Activated naive CD4-positive, alpha-beta T cell (primary cell): ENCODE measurements around the gene ULK3.
A peak's percentile ranks its signal among the peaks of the same experiment; 100 is the strongest.

Source experiments
- DNase-seq, 4 experiments: peaks; one replicate each; lab custom pipeline; 2025; lab: John Stamatoyannopoulos, UW

Gene ULK3

DNA sequence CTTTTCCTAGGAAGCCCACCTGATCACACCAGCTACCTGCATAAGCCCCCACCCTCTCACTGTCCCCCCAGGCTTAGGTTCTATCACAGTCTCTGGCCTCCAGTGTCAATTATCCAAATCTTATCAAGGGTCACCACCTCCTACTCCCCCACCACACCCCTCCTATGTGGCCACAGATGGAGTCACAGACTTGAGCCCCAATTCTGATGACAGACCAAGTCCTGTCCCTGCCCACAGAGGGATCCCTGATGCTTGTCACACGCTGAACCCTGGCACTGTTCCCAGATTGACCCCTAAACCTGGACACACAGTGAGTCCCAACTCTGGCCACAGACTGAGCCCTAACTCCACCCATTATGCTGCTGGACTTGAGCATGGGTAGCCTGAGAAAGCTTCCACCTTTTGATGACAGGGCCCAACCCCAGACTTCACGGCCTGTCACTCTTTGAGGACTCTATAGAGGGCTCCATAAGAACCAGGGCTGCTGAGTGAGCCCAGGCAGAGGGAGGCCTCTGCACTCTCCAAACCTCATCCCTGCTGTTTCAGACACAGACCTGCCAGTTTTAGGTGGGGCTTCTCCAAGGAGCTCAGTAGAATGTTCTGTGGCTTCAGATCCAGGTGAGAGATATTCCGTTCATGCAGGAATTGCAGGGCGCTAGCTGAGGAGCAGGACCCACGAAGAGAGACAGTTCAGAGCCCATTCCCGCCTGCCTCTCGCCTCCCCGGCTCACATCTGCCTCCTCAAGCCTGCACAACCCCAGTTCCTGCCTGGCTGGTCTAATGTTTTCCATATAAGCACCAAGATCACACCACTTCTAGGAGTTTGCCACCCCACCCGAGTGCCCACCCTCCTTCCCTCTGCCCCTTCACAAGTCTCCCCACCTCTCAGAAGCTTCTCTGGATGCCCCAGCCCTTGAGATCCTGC is 1.8 kb downstream of the ULK3 start:
- DNase-seq: no peak

GRCh38 chr15:74839526-74840395 is 3.2 kb downstream of the ULK3 start:
- DNase-seq: no peak

- DNase-seq: no peak
Measured at GRCh38 chr15:74838746-74839525, 4.0 kb downstream of the ULK3 start.

GRCh38 chr15:74838137-74838516 is 4.8 kb downstream of the ULK3 start:
- no peak for DNase-seq

GRCh38 chr15:74837482-74838136 is 5.3 kb downstream of the ULK3 start:
- no peak for DNase-seq

- no peak for DNase-seq
Measured at GRCh38 chr15:74836846-74837245, 6.1 kb downstream of the ULK3 start.

DNA sequence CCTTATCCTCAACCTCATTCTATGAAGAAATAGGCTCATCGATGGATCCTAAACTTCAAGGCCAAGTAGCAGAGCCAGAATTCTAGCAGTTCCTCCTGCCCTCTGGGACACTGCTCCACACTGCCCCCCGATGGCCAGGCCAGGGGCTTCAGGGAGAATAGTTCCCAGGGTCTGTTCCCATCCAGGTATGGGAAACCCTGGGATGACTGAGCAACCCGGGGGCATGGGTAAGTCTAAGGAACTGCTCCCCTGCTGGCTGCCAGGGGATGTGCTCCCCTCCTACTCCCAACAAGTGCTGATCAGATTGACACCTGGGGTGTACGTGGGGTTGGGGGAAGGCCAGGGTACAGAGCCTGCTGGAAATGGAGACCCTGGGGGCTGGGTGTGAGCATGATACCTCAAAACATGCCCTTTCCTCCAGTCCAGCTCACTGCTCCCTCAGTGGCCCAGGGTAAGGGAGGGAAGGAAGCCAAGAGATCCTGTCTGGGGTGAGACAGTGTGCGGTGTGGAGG is 7.6 kb downstream of the ULK3 start:
- DNase-seq: peak in 2 of 4 experiments; percentile 16 to 43

DNA sequence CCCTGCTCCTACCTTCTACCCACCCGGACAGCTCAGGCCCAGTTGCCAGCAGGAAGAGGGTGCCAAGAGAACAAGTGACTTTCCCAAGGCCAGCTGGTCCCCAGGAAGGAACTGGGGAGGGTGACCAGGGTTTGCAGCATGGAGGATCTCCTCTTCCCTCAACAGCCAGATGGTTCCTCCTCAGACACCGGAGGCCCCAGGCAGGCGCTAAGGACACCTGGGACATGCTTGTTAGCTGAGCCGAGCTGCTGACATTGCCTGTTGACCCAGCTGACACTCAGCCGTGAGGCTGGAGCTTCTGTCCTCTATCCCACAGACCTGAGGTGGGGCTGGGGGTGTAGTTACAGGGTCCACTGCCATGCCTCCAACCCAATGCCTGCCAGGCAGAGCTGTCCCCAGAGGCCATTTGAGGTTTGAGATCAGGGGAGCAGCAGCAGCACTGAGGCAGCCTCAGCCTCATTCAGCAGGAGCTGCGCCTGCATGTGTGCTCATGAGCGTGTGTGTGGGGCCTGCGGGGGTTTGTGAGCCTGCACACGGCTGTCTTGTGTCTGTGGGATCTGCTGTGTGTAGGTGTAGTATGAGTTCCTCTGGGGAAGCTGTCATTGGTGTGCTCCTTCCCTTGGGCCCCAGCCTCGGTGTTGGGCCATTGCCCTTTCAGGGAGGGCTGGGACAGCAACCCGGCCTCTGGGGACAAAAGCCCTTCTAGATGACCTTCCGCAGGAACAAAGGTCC is 9.4 kb downstream of the ULK3 start:
- DNase-seq: no peak

DNA sequence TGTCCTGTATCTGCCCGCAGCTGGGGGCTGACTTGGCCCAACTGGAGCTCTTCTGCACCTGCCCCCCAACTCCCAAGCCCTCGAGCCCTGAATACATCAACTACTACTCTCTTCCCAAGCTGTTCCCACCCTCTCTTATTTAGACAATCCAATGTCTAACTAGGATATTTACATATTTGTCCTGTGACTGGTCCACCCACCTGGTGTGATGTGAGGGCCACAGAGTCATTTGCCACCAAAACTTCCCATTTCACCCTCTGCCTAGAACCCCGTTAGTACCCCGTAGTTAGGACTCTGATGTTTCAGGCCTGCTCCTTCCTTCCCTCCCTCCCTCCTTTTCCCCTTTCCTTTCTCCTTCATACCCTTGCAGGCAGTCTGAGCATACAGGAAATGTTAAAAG is 10.1 kb downstream of the ULK3 start:
- DNase-seq: no peak

GRCh38 chr15:74831813-74832495 is 11.0 kb downstream of the ULK3 start:
- no peak for DNase-seq

GRCh38 chr15:74830868-74831267 is 12.1 kb downstream of the ULK3 start:
- DNase-seq: no peak

GRCh38 chr15:74829991-74830390 is 13.0 kb downstream of the ULK3 start:
- DNase-seq: no peak

DNA sequence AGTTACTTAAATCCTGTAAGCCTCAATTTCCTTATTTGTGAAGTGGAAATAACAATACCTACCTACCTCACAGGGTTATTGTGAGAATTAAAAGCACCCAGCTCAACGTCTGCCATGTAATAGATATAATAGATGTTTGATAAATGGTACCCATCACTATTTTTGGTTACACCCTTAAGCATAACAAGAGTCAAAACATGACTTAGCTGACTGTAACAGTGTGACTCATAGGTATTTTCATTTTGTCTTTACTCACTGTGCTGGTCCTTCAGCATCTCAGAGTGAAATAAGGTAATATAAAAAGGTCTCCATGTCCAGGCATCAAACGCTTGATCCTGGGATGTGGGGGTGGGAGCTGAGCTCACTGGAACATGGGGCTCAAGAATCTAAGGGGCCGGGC is 13.5 kb downstream of the ULK3 start:
- no peak for DNase-seq

GRCh38 chr15:74828835-74829234 is 14.1 kb downstream of the ULK3 start:
- no peak for DNase-seq

DNA sequence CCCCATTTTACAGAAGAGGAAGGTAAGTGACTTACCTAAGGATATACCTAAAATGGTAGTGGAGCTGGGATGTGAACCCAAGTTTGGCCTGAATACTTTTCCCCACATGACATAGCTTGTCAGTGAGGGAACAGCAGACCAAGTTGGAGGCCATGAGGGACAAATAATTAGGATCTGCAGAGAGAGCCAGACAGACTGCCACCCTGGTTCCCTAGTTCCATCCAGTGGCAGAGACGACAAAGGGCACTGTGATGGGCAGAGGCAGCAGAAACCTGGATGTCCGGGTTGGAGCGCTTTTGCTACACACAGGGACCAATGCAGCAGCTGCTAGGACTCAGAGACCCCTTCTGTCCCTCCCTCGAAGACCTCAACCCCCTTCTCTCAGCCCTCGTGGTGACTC is 15.3 kb downstream of the ULK3 start:
- DNase-seq: no peak

- no peak for DNase-seq
Measured at GRCh38 chr15:74826921-74827320, 16.0 kb downstream of the ULK3 start.

- peak in 2 of 4 experiments; percentile 26 to 52 for DNase-seq
Measured at GRCh38 chr15:74826364-74826819, 16.6 kb downstream of the ULK3 start, which contains the start of gene CPLX3. CPLX3 (plus strand) TSS chr15:74826627; CDS start chr15:74826704, 77 bp downstream.

DNA sequence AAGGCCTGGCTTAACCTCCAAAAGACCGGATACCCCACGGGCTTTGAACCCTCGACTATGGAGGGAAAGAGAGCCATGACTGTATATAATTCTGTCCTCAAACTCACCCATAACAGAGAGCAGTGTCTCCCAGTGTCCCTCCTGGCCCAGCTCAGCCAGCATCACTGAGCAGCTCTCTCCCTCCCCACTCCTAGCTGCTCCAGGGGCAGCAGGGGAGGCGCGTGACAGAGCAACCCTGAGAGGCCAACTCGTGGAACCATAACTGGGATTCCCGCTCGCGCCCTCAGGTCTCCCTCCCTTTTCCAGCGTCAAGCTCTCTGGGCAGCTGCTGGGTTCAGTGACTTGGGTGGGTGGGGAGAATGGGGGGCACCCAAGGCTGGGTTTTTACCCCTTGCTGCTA is 17.1 kb downstream of the ULK3 start:
- DNase-seq: no peak

DNA sequence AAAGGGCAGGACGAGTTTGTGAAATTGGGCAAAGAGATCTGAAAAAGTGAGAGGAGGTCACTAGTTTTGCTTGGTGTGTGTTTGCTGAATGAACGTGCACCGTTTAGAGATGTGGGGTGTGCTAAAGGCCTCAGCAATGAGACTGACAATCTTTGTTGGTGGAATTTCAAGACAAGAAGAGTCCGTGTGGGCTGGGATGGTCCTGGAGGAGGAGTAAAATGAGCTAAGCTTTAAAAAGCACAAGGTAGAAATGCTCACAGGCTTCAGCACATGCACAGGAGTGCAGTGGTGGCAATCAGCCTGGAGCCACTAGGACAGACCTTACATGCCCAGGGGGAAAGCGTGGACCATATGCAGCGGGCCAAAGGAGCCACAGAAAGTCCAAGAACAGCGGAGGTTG is 18.0 kb downstream of the ULK3 start:
- no peak for DNase-seq

- no peak for DNase-seq
Measured at GRCh38 chr15:74823324-74823723, 19.6 kb downstream of the ULK3 start.
